ENCODE measurements around the gene MANF.
A peak's percentile ranks its signal among the peaks of the same experiment; 100 is the strongest.

MANF gene

GRCh38 chr3:51389423-51390183 lies 4.5 kb downstream of the MANF start:
- DNase-seq (ENCODE audit: low read depth in 1 of 2, low spot score in 1 of 2) = peak; percentile 24 to 25

DNA sequence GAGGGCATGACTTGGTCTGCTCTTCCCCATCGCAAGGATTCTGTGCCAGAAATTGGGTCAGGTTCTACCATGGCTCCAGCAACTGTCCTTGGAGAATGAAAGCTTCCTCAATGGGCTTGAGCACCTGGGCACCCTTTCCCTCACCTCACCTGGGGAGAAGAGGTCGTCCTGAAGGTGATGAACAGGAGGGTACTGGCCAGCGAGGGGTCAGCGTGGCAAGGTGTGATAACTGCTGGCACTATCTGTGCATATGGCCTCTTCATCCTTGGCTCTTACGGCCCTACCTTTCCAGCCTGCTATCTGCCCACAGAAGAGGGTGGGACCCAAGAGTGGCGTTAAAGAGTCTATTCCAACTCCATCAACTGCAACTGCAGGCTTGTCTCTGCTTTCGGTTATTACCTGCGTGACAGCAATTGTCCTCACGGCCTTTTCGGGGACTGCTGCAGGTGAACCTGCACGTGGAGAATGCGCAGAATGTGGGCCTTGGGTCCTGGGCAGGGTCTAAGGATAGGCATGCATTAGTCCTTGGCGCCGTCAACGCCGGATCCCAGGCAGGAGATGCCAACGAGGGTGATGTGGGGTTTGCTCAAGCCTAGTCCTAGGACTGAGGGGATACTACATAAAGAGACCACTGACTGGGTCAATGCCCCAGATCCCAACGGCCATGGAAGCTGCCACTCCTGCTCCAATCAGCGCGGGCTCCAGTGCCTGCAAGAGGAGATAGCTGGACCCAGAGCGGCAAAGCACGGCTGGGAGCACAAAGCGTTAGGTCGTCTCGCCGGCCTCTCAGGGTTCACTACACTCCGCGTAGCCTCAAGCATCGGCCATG lies 5.4 kb downstream of the MANF start:
- no peak for DNase-seq (ENCODE audit: low read depth in 1 of 2, low spot score in 1 of 2)

DNA sequence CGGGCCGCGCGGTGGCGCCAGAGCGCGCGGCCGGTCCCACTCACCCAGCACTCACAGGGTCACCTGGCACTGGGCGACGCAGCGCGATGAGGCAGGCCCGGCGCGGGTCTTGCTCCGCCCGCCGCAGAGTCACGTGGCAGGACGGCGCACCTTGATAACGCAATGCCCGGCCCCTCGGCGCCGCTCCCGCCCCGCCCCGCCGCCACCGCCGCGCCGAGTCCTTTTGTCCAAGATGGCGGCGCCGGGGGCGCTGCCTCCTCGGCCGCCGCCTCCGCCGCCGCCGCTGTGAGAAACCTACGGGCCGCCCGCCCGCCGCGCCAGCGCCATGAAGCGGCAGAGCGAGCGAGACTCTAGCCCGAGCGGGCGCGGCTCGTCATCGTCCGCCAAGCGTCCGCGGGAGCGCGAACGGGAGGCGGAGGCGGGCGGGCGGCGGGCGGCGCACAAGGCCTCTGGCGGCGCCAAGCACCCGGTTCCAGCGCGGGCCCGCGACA lies 6.0 kb downstream of the MANF start, which contains the start of gene RBM15B:
Gene RBM15B (plus strand): TSS at position 211 of the 491 bp plus-strand sequence. CDS start 115 bp downstream, at position 326.
- DNase-seq (ENCODE audit: low read depth in 1 of 2, low spot score in 1 of 2) = peak; percentile 96 to 97

DNA sequence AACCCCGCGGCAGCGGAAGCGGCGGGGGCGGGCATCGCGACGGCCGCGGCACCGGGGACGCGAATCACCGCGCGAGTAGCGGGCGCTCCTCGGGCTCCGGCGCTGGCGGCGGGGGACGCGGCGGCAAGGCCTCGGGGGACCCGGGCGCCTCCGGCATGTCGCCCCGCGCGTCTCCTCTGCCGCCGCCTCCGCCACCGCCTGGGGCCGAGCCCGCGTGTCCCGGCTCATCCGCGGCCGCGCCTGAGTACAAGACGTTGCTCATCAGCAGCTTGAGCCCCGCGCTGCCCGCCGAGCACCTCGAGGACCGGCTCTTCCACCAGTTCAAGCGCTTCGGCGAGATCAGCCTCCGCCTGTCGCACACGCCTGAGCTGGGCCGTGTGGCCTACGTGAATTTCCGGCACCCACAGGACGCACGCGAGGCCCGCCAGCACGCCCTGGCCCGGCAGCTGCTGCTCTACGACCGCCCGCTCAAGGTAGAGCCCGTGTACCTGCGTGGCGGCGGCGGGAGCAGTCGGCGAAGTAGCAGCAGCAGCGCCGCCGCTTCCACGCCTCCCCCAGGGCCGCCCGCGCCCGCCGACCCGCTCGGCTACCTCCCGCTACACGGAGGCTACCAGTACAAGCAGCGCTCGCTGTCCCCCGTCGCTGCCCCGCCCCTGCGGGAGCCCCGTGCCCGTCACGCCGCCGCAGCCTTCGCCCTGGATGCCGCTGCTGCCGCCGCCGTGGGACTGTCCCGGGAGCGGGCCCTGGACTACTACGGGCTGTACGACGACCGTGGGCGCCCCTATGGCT lies 6.7 kb downstream of the MANF start:
- peak in 1 of 2 donors; percentile 22 for DNase-seq (ENCODE audit: low read depth in 1 of 2, low spot score in 1 of 2)

GRCh38 chr3:51392355-51393133 lies 7.5 kb downstream of the MANF start:
- no peak for DNase-seq (ENCODE audit: low read depth in 1 of 2, low spot score in 1 of 2)

DNA sequence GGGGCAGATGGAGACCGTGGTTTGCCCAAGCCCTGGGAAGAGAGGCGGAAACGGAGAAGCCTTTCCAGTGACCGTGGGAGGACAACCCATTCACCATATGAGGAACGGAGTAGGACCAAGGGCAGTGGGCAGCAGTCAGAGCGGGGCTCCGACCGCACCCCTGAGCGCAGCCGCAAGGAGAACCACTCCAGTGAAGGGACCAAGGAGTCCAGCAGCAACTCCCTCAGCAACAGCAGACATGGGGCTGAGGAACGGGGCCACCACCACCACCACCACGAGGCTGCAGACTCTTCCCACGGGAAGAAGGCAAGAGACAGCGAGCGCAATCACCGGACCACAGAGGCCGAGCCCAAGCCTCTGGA lies 8.0 kb downstream of the MANF start:
- no peak for DNase-seq (ENCODE audit: low read depth in 1 of 2, low spot score in 1 of 2)

- no peak for DNase-seq (ENCODE audit: low read depth in 1 of 2, low spot score in 1 of 2)
These were observed 8.5 kb downstream of the MANF start for GRCh38 chr3:51393564-51393963.

- DNase-seq (ENCODE audit: low read depth in 1 of 2, low spot score in 1 of 2) = no peak
These were observed 9.4 kb downstream of the MANF start for GRCh38 chr3:51394541-51394940.

GRCh38 chr3:51395493-51396213 lies 10.6 kb downstream of the MANF start:
- DNase-seq (ENCODE audit: low read depth in 1 of 2, low spot score in 1 of 2) = no peak

GRCh38 chr3:51396401-51396800 lies 11.3 kb downstream of the MANF start:
- no peak for DNase-seq (ENCODE audit: low read depth in 1 of 2, low spot score in 1 of 2)

GRCh38 chr3:51397392-51397791 lies 12.3 kb downstream of the MANF start:
- DNase-seq (ENCODE audit: low read depth in 1 of 2, low spot score in 1 of 2) = no peak

DNA sequence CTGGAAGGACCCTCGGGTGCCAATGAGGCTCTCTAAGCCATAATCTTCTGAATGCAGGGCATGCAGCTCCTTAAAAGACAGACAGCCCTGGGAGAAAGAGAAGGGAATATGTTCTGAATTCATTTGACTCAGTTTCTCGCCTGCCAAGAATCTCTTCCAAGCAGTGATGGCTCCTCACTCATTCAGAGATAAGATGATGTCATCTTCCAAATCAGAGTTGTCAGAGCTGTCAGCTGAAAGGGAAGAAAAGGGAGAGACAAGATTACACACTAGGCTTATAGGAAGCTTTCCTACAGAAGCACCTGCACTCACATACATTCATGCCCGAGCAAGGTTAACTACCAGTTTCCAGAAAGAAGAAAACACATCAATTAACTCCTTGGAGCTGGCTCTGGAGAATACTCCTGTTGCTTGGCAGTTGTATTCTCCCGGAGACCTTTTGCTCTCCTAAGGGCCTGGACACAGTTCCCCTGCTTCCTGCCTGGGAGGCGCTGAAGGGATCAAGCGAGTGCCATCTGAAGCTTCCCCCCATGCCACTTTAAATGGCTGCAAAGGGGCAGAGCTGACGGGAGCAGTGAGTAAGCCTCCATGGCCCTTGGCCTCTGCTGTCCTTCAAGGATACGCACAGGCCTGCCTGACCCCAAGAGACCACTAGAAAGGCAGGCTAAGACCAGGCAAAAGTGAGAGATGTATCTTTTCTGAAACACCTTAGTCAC lies 13.7 kb downstream of the MANF start:
- DNase-seq (ENCODE audit: low read depth in 1 of 2, low spot score in 1 of 2) = no peak

GRCh38 chr3:51400166-51400565 lies 15.1 kb downstream of the MANF start:
- no peak for DNase-seq (ENCODE audit: low read depth in 1 of 2, low spot score in 1 of 2)

GRCh38 chr3:51401735-51402134 lies 16.6 kb downstream of the MANF start:
- no peak for DNase-seq (ENCODE audit: low read depth in 1 of 2, low spot score in 1 of 2)

DNA sequence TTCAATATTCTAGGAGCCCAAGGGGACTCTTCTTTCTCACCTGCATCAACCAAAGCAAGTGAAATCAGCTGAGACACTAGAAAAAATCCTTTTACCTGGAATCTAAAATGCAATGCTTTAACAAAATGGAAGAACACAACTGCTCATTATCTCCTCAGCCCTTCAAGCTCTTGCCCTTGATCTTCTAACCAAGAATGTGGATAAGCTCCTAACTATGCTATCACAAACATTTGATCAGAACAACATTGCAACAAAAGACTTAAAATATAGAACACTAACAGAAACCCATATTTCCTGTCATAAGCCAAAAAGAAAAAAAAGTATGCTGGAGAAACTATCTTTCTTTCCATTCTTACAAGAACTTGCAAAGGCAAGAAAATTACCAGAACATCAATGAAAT lies 18.6 kb downstream of the MANF start:
- DNase-seq (ENCODE audit: low read depth in 1 of 2, low spot score in 1 of 2) = no peak

DNA sequence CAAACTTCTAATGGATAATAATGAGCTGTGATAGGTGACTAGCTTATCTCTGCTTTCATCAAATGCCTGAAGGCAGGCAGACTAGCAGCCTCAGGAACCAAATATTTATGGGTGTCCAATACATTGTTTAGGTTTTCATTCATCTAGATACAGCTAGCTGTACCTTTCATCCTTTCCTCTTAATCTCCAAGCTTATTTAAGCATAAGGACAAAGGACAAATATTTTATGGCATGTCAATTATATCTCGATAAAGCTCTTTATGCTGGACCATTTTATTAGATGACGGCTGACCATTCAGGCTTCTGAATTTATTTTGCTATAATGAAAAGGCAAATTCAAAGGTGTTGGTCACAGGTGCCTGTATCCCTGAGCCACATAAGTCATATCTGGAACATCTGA lies 22.9 kb downstream of the MANF start:
- DNase-seq (ENCODE audit: low read depth in 1 of 2, low spot score in 1 of 2) = no peak

DNA sequence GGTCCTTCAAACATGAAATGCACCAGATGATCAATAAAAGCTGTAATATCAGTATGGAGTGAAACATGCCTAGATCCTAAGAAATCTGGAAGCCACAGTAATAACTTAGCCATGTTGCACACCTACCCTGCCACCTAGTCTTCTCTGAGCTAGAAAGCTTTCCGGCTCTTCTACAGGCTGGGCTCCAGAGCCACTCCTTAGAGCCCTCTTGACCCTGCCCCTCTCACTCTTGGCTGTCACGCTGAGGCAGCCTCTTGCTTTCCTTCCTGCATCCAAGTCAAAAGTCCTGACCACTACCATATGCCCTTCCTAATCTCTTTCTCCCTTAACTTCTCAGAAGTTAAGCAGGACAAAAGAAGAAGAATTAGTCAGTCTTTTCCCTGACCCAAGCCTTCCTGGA lies 23.7 kb downstream of the MANF start:
- DNase-seq (ENCODE audit: low read depth in 1 of 2, low spot score in 1 of 2) = no peak

DNA sequence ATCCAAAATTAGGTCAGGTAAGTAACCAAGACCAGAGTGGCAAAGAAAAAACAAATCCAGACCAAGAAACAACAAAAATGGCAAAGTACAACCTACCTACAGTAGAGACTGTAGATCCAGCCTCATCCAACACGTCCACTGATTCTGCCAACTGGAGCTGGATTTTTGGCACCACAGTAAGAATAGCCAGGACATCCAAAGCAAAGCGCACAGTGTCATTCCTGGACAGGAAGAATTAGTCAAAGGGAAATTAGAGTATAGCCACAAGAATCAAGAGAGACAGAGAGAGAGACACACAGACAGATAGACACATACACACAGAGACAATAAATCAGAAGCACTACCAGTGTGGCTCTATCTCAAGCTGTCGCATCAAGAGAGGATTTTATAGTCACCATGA lies 37.1 kb downstream of the MANF start:
- DNase-seq (ENCODE audit: low read depth in 1 of 2, low spot score in 1 of 2) = no peak

DNA sequence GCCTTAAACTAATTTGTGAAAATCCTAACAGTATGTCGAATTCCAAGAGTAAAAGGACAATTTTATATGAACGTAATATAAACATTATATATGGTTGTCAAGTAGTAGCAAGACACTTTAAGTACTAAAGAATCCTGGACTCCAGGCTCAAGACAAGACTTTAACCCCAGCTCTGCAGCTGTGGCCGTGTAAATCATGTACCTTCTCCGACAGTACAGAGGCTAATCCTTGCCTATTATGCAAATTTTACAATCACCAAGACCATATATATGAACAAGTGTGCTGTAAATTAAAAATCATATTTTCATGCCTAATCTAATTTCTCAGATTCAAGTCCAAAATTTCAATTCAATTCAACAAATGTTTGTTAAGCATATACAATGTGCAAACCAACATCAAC lies 41.8 kb downstream of the MANF start:
- no peak for DNase-seq (ENCODE audit: low read depth in 1 of 2, low spot score in 1 of 2)

All from stimulated activated CD4-positive, alpha-beta T cell treated with anti-CD3 and anti-CD28 coated beads, Interleukin-15, amount 100 ng/mL, for 1 hour (primary cell).